Neural crest cell (in vitro differentiated cells): ENCODE measurements around the gene TMEM161A. TPM values are rescaled to one million over a fixed set of nuclear protein-coding genes. Genes with fewer than 3 reads are reported as not detected.

Experiments
- DNase-seq: peaks from one replicate; pipeline ENCODE4 v3.0.0; 2021; ENCODE audit warnings: low read depth, mixed read lengths, low spot score
- H3K27ac Mint-ChIP-seq: one replicate; pipeline ENCODE4 v1.8.0; 2021; ENCODE audit warnings: mild to moderate bottlenecking, mixed read lengths; ENCODE audit not compliant: unreplicated experiment
- H3K27me3 Mint-ChIP-seq: 2 replicates; pipeline ENCODE4 v1.8.0; 2021; ENCODE audit warnings: low read depth, mild to moderate bottlenecking, mixed read lengths
- H3K36me3 Mint-ChIP-seq: 2 replicates; pipeline ENCODE4 v1.8.0; 2021; ENCODE audit warnings: low read depth, mild to moderate bottlenecking, mixed read lengths
- H3K4me1 Mint-ChIP-seq: 2 replicates; pipeline ENCODE4 v1.8.0; 2021; ENCODE audit warnings: mixed read lengths
- H3K4me3 Mint-ChIP-seq: one replicate; pipeline ENCODE4 v1.8.0; 2021; ENCODE audit warnings: mild to moderate bottlenecking, mixed read lengths
- H3K9me3 Mint-ChIP-seq: 2 replicates; pipeline ENCODE4 v1.8.0; 2021; ENCODE audit warnings: mixed read lengths
- total RNA-seq: library from RNA; stranded (reverse); gene quantifications from 2 replicates; pipeline ENCODE4 v1.2.1, GENCODE V29; 2021
- TF ChIP-seq, protein P1 (sequence below): fragments of 200-600 bp; sonication (generic); conservative IDR thresholded peaks from 2 replicates; pipeline ENCODE4 v1.5.0; 2021; ENCODE audit warnings: antibody characterized with exemption, mild to moderate bottlenecking

TMEM161A gene
- total RNA-seq, 1 donor from 2014 or later = 44.8 TPM

DNA sequence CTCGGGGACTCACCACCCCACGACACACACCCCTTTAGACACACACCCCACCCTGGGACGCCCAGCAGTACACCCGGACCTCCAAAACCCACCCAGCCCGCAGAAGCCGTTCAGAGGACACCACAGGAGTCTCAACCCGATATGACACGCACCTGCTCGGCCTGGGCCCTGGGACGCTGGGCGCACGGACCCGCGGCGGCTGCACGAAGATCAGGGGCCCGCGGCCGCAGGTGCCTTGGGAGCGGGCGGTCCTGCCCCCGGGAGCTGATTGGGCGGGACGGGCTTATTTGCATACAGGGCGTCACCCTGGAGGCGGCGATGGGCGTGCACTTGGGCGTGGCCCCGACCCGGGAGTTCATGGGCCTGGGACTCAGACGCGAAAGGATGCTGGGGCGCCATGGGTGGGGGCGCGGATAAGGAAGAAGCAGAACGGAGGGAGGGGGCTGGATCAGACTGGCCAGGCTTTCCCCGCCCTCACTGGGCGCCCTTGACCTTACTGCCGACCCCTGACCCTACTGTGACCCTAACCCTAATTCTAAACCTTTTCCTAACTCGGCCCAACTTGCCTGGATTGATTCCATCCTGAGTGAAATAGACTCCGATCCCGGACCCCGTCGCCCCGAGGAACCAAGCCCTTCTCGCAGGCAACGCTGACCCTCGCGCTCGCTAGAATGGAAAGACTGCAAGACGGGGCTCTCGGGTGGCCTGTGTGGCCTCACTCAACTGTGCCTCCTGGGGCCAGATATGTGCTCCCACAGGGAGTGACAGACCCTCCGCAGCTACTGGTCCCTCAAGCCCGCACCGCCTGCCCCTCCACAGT is 32.0 kb upstream of the TMEM161A start, which contains the start of gene MEF2B:
TSS of gene MEF2B (minus strand) at position 211 of the 820 bp plus-strand sequence. CDS start 19,528 bp downstream, outside the sequence.
- H3K9me3 Mint-ChIP-seq = no peaks in the 10 kb centered on the region
- H3K27ac Mint-ChIP-seq = no peak within 1 kb of the TSS
- TF ChIP-seq, protein P1, sequence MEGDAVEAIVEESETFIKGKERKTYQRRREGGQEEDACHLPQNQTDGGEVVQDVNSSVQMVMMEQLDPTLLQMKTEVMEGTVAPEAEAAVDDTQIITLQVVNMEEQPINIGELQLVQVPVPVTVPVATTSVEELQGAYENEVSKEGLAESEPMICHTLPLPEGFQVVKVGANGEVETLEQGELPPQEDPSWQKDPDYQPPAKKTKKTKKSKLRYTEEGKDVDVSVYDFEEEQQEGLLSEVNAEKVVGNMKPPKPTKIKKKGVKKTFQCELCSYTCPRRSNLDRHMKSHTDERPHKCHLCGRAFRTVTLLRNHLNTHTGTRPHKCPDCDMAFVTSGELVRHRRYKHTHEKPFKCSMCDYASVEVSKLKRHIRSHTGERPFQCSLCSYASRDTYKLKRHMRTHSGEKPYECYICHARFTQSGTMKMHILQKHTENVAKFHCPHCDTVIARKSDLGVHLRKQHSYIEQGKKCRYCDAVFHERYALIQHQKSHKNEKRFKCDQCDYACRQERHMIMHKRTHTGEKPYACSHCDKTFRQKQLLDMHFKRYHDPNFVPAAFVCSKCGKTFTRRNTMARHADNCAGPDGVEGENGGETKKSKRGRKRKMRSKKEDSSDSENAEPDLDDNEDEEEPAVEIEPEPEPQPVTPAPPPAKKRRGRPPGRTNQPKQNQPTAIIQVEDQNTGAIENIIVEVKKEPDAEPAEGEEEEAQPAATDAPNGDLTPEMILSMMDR = no peak

DNA sequence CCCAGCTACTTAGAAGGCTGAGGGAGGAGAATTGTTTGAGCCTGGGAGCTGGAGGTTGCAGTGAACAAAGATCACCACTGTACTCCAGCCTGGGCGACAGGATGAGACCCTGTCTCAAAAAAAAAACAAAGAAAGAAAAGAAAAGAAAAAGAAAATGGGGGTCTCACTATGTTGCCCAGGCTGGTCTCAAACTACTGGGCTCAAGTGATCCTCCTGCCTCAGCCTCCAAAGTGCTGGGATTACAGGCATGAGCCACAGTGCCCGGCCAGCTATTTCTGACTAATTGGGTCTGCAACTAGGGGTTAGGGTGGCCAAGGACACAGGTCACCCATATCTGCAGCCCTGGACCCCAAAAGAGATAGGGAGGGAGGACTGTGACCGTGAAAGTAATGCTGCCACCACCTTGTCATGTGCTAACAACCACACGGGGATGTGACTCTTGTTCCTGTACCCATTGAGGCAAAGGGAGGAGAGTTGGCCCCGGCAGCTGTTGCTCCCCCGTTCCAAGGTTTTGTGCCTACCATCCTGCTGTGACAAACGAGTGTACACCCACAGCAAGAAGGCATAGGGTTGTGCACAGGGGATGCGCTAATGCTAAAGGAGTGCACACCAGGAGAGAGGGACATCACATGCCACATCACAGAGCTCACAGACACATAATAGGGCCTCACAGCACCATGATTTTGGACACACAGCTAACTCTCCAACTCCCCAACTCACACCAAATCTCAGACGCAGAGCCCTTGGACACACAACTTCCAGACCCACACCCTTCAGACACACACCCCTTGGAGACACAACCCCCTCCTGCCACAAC is 31.2 kb upstream of the TMEM161A start:
- Mint-ChIP-seq H3K9me3 (no peaks in the 10 kb centered on the region), H3K36me3 (no peaks in the 10 kb centered on the region), H3K4me3 (peak overlapping the region; percentile 62), H3K27me3 (peaks cover 22% of the 10 kb centered on the region), H3K27ac (no peak overlapping the region), H3K4me1 (peaks cover 17% of the 10 kb centered on the region)
- TF ChIP-seq, protein P1 = no peak
- no peak for DNase-seq

More for the DNA sequence above, 32.0 kb upstream of the TMEM161A start, which contains the start of gene MEF2B:
- Mint-ChIP-seq H3K27me3 (peaks cover 22% of the 10 kb centered on the region), H3K4me3 (peak within 1 kb of the TSS; percentile 62), H3K36me3 (no peaks in the 10 kb centered on the region), H3K4me1 (peaks cover 20% of the 10 kb centered on the region)
- DNase-seq = peak; percentile 71

DNA sequence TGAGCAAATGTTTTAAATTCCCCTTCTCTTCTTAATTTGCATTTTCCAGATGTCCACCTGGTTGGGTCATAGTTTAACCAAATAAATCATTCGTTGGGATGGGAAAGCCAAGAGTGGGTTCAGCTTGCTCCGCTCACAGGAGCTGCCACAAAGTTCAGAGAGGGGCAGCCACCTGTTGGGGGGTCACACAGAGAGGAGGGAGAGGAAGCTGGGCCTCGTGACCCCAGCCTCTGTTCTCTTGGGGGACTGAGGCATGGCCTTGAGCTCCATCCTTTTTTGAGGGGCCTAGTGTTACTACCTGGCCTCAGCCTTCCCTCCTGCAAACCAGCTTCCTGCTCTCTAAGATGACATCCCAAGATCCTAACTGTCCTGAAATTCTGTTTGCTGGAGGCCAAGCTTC is 29.3 kb upstream of the TMEM161A start:
- H3K4me1 Mint-ChIP-seq = peaks cover 17% of the 10 kb centered on the region
- no peaks in the 10 kb centered on the region for H3K9me3 Mint-ChIP-seq
- DNase-seq = no peak
- TF ChIP-seq, protein P1 = no peak
- no peaks in the 10 kb centered on the region for H3K36me3 Mint-ChIP-seq
- no peak overlapping the region for H3K27ac Mint-ChIP-seq
- H3K27me3 Mint-ChIP-seq = peaks cover 22% of the 10 kb centered on the region
- H3K4me3 Mint-ChIP-seq = no peak overlapping the region

DNA sequence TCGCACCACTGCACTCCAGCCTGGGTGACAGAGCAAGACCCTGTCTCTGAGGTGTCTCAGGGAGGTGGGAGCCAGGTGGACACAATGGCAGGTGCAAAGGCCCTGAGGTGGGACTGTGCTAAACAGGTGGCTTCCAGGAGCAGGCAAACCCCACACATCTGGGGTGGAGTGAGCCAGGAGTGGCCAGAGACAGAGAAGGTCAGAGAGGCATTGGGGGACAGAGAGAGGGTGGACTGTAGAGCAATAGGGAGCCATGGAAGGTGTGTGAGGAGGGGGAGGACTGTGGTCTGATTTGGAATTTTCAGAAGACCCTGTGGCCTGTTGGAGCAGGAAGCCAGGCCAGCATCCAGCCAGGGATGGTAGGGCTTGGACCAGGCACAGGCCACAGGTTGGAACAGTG is 27.1 kb upstream of the TMEM161A start:
- no peak for DNase-seq
- H3K4me3 Mint-ChIP-seq = no peak overlapping the region
- H3K36me3 Mint-ChIP-seq = no peaks in the 10 kb centered on the region
- TF ChIP-seq, protein P1 = no peak
- peaks cover 12% of the 10 kb centered on the region for H3K27me3 Mint-ChIP-seq
- H3K9me3 Mint-ChIP-seq = no peaks in the 10 kb centered on the region
- H3K4me1 Mint-ChIP-seq = peaks cover 9% of the 10 kb centered on the region
- no peak overlapping the region for H3K27ac Mint-ChIP-seq

DNA sequence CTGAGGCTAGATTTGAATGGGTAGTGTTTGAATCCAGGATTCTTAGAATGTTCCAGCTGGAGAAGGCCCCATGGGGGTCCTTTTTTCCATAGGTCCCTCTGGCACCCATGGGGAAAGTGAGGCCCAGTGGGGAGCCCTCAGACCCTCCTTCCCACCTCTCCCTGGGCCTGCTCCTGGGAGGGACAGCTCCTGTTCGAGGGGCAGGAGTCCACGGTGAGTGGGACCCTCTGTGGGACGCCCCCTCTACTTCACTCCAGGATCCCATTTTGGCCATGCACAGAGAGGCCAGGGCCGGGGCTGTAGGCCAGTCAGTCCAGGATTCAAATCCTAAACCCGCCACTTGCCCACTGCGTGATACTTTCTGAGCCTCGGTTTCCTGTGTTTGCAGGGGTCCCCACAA is 24.2 kb upstream of the TMEM161A start:
- H3K9me3 Mint-ChIP-seq = no peaks in the 10 kb centered on the region
- TF ChIP-seq, protein P1 = no peak
- H3K4me1 Mint-ChIP-seq = no peaks in the 10 kb centered on the region
- H3K27ac Mint-ChIP-seq = no peak overlapping the region
- no peaks in the 10 kb centered on the region for H3K36me3 Mint-ChIP-seq
- H3K27me3 Mint-ChIP-seq = no peaks in the 10 kb centered on the region
- DNase-seq = no peak
- no peak overlapping the region for H3K4me3 Mint-ChIP-seq
